ENCODE measurements around the gene TTC7B.
"Not testable (repeated sequence)": the region's sequence is repeated elsewhere in the genome, so short reads cannot be mapped to it uniquely, and the experiment has no call there.

TTC7B gene

GRCh38 chr14:90815822-90816662, at the start of gene TTC7B:
Gene TTC7B, minus strand, starts transcription at chr14:90816430. Its CDS starts 135 bp downstream, at chr14:90816295.
- DNase-seq: peak; percentile 31

- DNase-seq: no peak
Measured at GRCh38 chr14:90864741-90865140, 48.5 kb upstream of the TTC7B start.

- no peak for DNase-seq
Measured at GRCh38 chr14:90858511-90858910, 42.3 kb upstream of the TTC7B start.

GRCh38 chr14:90857866-90858265, 41.6 kb upstream of the TTC7B start:
- no peak for DNase-seq

- DNase-seq: not testable (repeated sequence)
Measured at GRCh38 chr14:90856115-90856514, 39.9 kb upstream of the TTC7B start.

GRCh38 chr14:90853116-90853515, 36.9 kb upstream of the TTC7B start:
- DNase-seq: no peak

GRCh38 chr14:90851327-90852036, 35.3 kb upstream of the TTC7B start:
- DNase-seq: no peak

- DNase-seq: no peak
Measured at GRCh38 chr14:90850487-90850886, 34.3 kb upstream of the TTC7B start.

- DNase-seq: no peak
Measured at GRCh38 chr14:90849787-90850444, 33.7 kb upstream of the TTC7B start.

- DNase-seq: no peak
Measured at GRCh38 chr14:90848944-90849731, 32.9 kb upstream of the TTC7B start.

GRCh38 chr14:90846511-90846910, 30.3 kb upstream of the TTC7B start:
- DNase-seq: no peak

GRCh38 chr14:90844321-90844720, 28.1 kb upstream of the TTC7B start:
- DNase-seq: no peak

- no peak for DNase-seq
Measured at GRCh38 chr14:90842726-90843125, 26.5 kb upstream of the TTC7B start.

- not testable (repeated sequence) for DNase-seq
Measured at GRCh38 chr14:90840667-90841066, 24.4 kb upstream of the TTC7B start.

GRCh38 chr14:90839889-90840266, 23.6 kb upstream of the TTC7B start:
- DNase-seq: no peak

GRCh38 chr14:90839024-90839888, 23.0 kb upstream of the TTC7B start:
- no peak for DNase-seq

GRCh38 chr14:90838531-90838930, 22.3 kb upstream of the TTC7B start:
- DNase-seq: not testable (repeated sequence)

GRCh38 chr14:90837355-90837754, 21.1 kb upstream of the TTC7B start:
- DNase-seq: no peak

- no peak for DNase-seq
Measured at GRCh38 chr14:90836692-90837063, 20.4 kb upstream of the TTC7B start.

- DNase-seq: no peak
Measured at GRCh38 chr14:90831821-90832220, 15.6 kb upstream of the TTC7B start.

GRCh38 chr14:90830931-90831701, 14.9 kb upstream of the TTC7B start:
- DNase-seq: no peak

All from DMS79 treated with DMSO at 0.1 percent for 48 hours (cell line).